Activated naive CD4-positive, alpha-beta T cell treated with anti-CD3 and anti-CD28 coated beads, Interleukin-2, amount 50 U/mL, for 24 hours (primary cell): ENCODE results near the gene SP4.
"Not testable (repeated sequence)": the region's sequence is repeated elsewhere in the genome, so short reads cannot be mapped to it uniquely, and the experiment has no call there.

ENCODE experiments used
- H3K27ac Mint-ChIP-seq: one replicate; pipeline ENCODE4 v1.8.0; 2021; ENCODE audit warnings: mild to moderate bottlenecking, mixed read lengths
- H3K27me3 Mint-ChIP-seq: one replicate; pipeline ENCODE4 v1.8.0; 2021; ENCODE audit warnings: mixed read lengths
- H3K36me3 Mint-ChIP-seq: one replicate; pipeline ENCODE4 v1.8.0; 2021; ENCODE audit warnings: mixed read lengths
- H3K4me1 Mint-ChIP-seq: one replicate; pipeline ENCODE4 v1.8.0; 2021; ENCODE audit warnings: mixed read lengths
- H3K4me3 Mint-ChIP-seq: one replicate; pipeline ENCODE4 v1.8.0; 2021; ENCODE audit warnings: mild to moderate bottlenecking, mixed read lengths
- H3K9me3 Mint-ChIP-seq: one replicate; pipeline ENCODE4 v1.8.0; 2021; ENCODE audit warnings: mixed read lengths

The SP4 gene

GRCh38 chr7:21536445-21537118 is 108.7 kb downstream of the SP4 start:
- not testable (repeated sequence) for H3K36me3 Mint-ChIP-seq, H3K4me3 Mint-ChIP-seq, H3K4me1 Mint-ChIP-seq, H3K9me3 Mint-ChIP-seq, H3K27ac Mint-ChIP-seq
- H3K27me3 Mint-ChIP-seq, result peaks cover 20% of the 10 kb centered on the region

DNA sequence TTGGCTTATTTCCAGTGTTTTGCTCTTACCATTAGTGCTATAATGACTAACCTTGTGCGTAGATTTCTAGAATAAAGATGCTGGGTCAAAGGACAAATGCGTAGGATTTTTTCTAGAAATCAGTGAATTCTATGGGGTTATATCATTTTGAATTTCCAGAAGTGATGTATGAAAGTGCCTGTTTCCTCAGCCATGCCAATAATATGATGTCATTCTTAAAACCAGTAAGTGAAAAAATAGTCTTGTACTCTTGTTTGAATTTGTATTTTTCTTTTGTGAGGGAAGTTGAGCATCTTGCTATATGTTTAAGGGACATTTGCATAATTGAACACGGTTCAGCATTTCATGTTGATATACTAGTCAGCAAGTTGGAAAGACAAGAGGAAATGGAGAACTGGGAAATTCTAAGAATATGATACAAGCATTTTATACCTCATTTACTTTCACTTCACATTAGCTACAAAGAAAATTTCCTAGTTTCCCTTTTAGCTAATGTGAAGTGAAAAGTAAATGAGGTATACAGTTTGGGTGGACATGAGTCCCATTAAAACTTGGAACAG is 111.1 kb downstream of the SP4 start:
- H3K9me3 Mint-ChIP-seq, result peaks cover 5% of the 10 kb centered on the region
- H3K4me1 Mint-ChIP-seq, result peaks cover 2% of the 10 kb centered on the region

DNA sequence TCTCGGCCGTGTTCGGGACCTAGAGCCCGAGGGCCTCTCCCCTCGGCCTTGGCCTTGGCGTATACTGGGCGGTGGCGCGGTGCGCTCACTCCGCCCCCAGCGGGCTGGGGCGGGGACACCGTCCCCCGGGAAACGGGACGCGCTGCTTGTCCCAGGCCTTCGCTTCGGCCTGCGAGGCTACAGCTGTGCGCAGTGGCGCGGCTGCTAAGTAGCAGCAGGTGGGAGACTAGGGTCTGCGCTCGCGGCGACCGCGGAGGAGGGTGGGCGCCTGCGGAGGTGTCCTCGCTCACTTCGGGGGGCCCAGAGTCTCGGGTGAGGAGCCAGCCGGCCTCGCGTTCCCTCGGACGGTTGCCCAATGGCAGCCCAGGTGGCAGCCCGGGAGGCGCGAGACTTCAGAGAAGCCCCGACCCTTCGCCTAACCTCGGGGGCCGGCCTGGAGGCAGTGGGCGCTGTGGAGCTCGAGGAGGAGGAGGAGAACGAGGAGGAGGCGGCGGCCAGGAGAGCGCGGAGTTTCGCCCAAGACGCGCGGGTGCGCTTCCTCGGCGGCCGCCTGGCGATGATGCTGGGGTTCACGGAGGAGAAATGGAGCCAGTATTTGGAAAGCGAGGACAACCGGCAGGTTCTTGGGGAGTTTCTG is 115.1 kb downstream of the SP4 start, which contains the start of gene DNAH11:
TSS of gene DNAH11 (plus strand) at position 149 of the 637 bp plus-strand sequence. CDS start at position 356, 207 bp downstream.
- H3K4me1 Mint-ChIP-seq, result peaks cover 4% of the 10 kb centered on the region
- peak within 1 kb of the TSS; percentile 55 for H3K4me3 Mint-ChIP-seq
- no peak within 1 kb of the TSS for H3K27ac Mint-ChIP-seq
- H3K27me3 Mint-ChIP-seq, result peaks cover 43% of the 10 kb centered on the region
- H3K36me3 Mint-ChIP-seq, result no peaks in the 10 kb centered on the region
- no peaks in the 10 kb centered on the region for H3K9me3 Mint-ChIP-seq

More for the DNA sequence above, 111.1 kb downstream of the SP4 start:
- no peak overlapping the region for H3K27ac Mint-ChIP-seq
- peaks cover 26% of the 10 kb centered on the region for H3K27me3 Mint-ChIP-seq
- H3K4me3 Mint-ChIP-seq, result no peak overlapping the region
- H3K36me3 Mint-ChIP-seq, result no peaks in the 10 kb centered on the region

GRCh38 chr7:21543528-21544302 is 115.8 kb downstream of the SP4 start:
- H3K27ac Mint-ChIP-seq, result no peak overlapping the region
- H3K27me3 Mint-ChIP-seq, result peaks cover 44% of the 10 kb centered on the region
- H3K4me1 Mint-ChIP-seq, result peaks cover 4% of the 10 kb centered on the region
- no peaks in the 10 kb centered on the region for H3K36me3 Mint-ChIP-seq
- H3K4me3 Mint-ChIP-seq, result peak overlapping the region; percentile 55
- no peaks in the 10 kb centered on the region for H3K9me3 Mint-ChIP-seq

- Mint-ChIP-seq H3K27ac (no peak overlapping the region), H3K27me3 (peaks cover 40% of the 10 kb centered on the region), H3K4me1 (peaks cover 4% of the 10 kb centered on the region), H3K4me3 (peak overlapping the region; percentile 20), H3K9me3 (no peaks in the 10 kb centered on the region), H3K36me3 (no peaks in the 10 kb centered on the region)
Observed at GRCh38 chr7:21544303-21544656, 116.4 kb downstream of the SP4 start.

- Mint-ChIP-seq H3K9me3 (no peaks in the 10 kb centered on the region), H3K27me3 (peaks cover 38% of the 10 kb centered on the region), H3K36me3 (no peaks in the 10 kb centered on the region), H3K4me1 (peaks cover 4% of the 10 kb centered on the region), H3K27ac (no peak overlapping the region), H3K4me3 (no peak overlapping the region)
Observed at GRCh38 chr7:21544715-21545114, 116.8 kb downstream of the SP4 start.

DNA sequence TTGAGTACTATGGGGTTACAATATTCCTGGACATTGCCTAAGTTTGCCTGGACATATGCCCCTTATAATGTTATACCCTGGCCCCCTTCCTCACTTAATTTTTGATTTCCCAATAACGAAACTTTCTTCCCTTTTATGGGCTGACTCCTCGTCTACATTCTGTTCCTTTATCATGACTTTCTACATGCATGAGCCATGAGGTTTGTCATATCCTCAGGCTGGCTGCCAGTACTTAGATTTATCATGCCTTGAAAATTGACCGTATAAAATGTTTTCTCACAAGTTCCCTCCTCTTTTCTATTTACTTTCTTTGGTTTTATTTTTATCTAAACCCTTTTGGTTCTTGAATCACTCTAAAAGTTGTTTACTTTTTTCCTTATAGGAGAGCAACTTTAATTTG is 119.6 kb downstream of the SP4 start:
- no peak overlapping the region for H3K27ac Mint-ChIP-seq
- H3K27me3 Mint-ChIP-seq, result peaks cover 24% of the 10 kb centered on the region
- H3K9me3 Mint-ChIP-seq, result no peaks in the 10 kb centered on the region
- H3K4me3 Mint-ChIP-seq, result no peak overlapping the region
- peaks cover 4% of the 10 kb centered on the region for H3K4me1 Mint-ChIP-seq
- H3K36me3 Mint-ChIP-seq, result no peaks in the 10 kb centered on the region

DNA sequence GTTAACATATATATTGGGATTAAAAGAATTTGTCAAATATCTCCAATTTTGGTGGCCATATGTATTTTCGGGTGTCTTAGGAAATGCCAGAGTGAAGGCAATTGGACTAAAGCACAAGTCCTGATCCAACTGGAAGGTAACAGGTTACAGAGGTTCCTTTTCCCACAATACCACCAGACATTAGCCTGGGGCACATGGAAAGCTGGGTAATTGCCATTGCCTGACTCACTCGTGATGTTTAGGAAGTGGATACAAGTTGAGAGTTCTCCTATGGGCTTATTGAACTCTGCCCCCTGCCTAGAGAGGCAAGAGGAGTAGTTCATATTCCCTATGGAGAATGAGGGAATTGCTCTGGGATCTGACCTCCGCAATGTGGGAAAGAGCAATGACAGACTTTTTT is 120.6 kb downstream of the SP4 start:
- no peak overlapping the region for H3K27ac Mint-ChIP-seq
- H3K36me3 Mint-ChIP-seq, result no peaks in the 10 kb centered on the region
- H3K4me1 Mint-ChIP-seq, result peaks cover 4% of the 10 kb centered on the region
- H3K27me3 Mint-ChIP-seq, result peaks cover 23% of the 10 kb centered on the region
- no peaks in the 10 kb centered on the region for H3K9me3 Mint-ChIP-seq
- H3K4me3 Mint-ChIP-seq, result no peak overlapping the region

DNA sequence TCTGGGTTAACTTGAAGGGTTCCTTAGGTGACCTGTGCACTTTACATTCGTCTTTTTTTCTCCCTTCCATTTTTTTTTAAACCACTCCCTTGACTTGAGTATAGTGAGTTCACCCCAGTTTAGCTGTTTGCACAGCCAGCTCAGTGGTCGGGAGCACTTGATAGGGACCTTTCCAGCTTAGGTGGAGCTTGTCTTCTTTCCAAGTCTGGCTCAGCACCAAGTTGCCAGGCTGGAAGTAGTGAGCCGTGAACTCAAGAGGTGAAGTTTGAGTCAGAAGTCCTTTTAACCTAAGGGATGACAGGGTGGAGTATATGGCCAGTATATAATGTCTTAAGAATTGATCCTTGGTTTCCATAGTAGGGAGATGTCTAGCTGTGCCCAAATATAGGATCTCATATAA is 122.2 kb downstream of the SP4 start:
- Mint-ChIP-seq H3K27ac (no peak overlapping the region), H3K36me3 (no peaks in the 10 kb centered on the region), H3K4me3 (no peak overlapping the region), H3K9me3 (no peaks in the 10 kb centered on the region), H3K4me1 (no peaks in the 10 kb centered on the region), H3K27me3 (peaks cover 17% of the 10 kb centered on the region)

DNA sequence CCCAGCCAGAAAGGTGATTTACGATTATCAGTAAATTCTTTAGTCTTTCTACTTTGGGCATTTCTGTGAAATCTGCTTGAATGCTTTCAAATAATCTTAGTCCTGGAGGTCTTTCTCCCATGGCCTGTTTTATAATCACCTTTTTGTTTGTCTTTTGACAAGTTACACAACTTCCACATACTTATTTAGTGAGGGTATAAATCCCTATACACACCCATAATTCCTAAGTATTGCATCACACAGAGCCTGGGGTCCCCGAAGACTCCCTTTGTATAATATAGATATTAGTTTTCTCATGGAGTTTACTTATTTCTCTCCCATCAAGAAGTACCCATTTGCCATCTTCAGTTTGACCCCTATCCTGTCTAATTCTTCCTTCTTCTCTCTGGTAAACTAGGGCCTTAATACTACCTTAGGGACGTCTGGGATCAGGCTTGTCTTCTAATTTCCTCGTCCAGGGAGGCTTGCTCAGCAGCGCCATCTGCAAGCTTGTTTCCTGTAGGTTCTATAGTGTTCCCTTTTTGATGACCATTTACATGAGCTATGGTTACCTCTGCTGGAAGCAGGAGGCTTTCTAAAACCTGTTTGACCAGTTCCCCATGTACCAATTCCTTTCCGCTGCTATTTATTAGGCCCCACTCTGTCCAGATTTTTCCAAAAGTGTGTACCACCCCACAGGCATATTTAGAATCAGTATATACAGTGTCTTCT is 123.1 kb downstream of the SP4 start:
- H3K27me3 Mint-ChIP-seq, result peaks cover 15% of the 10 kb centered on the region
- H3K4me1 Mint-ChIP-seq, result no peaks in the 10 kb centered on the region
- no peaks in the 10 kb centered on the region for H3K9me3 Mint-ChIP-seq
- no peak overlapping the region for H3K27ac Mint-ChIP-seq
- H3K4me3 Mint-ChIP-seq, result no peak overlapping the region
- H3K36me3 Mint-ChIP-seq, result no peaks in the 10 kb centered on the region

DNA sequence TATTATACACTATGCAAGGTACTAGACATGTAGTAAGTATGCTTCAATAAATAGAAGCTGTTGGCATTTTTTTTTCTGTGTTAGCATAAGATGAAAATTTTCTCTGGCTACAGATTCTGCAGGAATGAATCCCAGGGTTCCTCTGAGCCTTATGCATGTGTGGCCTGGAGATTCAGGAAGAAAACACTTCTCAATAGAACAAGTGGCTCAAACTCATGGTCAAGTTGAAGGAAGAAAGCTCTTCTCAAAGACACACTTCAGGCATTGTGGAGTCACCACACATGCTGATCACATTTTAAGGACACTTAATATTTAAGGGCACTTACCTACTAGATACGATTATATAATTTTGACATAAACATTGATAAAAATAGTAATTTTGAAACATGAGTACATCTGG is 134.5 kb downstream of the SP4 start:
- H3K27me3 Mint-ChIP-seq, result no peaks in the 10 kb centered on the region
- no peaks in the 10 kb centered on the region for H3K9me3 Mint-ChIP-seq
- no peak overlapping the region for H3K4me3 Mint-ChIP-seq
- H3K27ac Mint-ChIP-seq, result no peak overlapping the region
- H3K4me1 Mint-ChIP-seq, result no peaks in the 10 kb centered on the region
- no peaks in the 10 kb centered on the region for H3K36me3 Mint-ChIP-seq
